Stomach (tissue), 9 donors: ENCODE data around the gene CHRNB4. TPM values are rescaled to one million over a fixed set of nuclear protein-coding genes. Genes with fewer than 3 reads are reported as not detected.
"Not testable (repeated sequence)": the region's sequence is repeated elsewhere in the genome, so short reads cannot be mapped to it uniquely, and the experiment has no call there.

Source experiments
- DNase-seq, 2 donors: peaks; one replicate each; pipeline versions ENCODE4 v3.0.0 to v3.0.0-alpha.2; 2013 to 2019
- H3K27ac ChIP-seq, 5 donors: fragments of 200-600 bp in 4 of 5; sonication (generic) in 4 of 5; one replicate each; pipeline ENCODE4 v1.5.1; 2013 to 2019; ENCODE audit warnings: mild to moderate bottlenecking in 1 of 5, moderate library complexity in 1 of 5
- H3K27me3 ChIP-seq, 3 donors: fragments of 200-600 bp; sonication (generic); one replicate each; pipeline ENCODE4 v1.5.1; 2017 to 2019; ENCODE audit warnings: mixed run types in 1 of 3
- H3K36me3 ChIP-seq, 4 donors: fragments of 200-600 bp; sonication (generic); 1 replicate in 3 of 4; 2 replicates in 1 of 4; pipeline ENCODE4 v1.5.1; 2016 to 2019
- H3K4me1 ChIP-seq, 4 donors: fragments of 200-600 bp; sonication (generic); one replicate each; pipeline ENCODE4 v1.5.1; 2016 to 2019
- H3K4me3 ChIP-seq, 4 donors: fragments of 200-600 bp; sonication (generic) in 3 of 4; one replicate each; pipeline ENCODE4 v1.5.1; 2016 to 2019; ENCODE audit warnings: mild to moderate bottlenecking in 1 of 4
- H3K9me3 ChIP-seq, 4 donors: fragments of 200-600 bp; sonication (generic); one replicate each; pipeline ENCODE4 v1.5.1; 2016 to 2019
- CTCF ChIP-seq, 7 experiments: fragments of 450-650 bp in 4 of 7; fragments of 200-600 bp in 3 of 7; sonication (generic) in 3 of 7; IDR thresholded peaks; one replicate each; pipeline ENCODE4 v1.5.1; 2016 to 2019; ENCODE audit warnings: antibody characterized with exemption in 7 of 7, control low read depth in 2 of 7, mild to moderate bottlenecking in 1 of 7
- EP300 ChIP-seq: sonication (generic); formaldehyde crosslinking; IDR thresholded peaks from one replicate; pipeline ENCODE4 v1.6.1; 2017; ENCODE audit warnings: antibody characterized with exemption
- POLR2A ChIP-seq, 4 donors: fragments of 450-650 bp; IDR thresholded peaks; one replicate each; pipeline ENCODE4 v1.6.1; 2016; ENCODE audit warnings: antibody characterized with exemption in 4 of 4, control low read depth in 2 of 4, mild to moderate bottlenecking in 1 of 4, moderate library complexity in 1 of 4
- POLR2AphosphoS5 ChIP-seq, 3 donors: sonication (generic); formaldehyde crosslinking; IDR thresholded peaks; one replicate each; pipeline ENCODE4 v1.6.1; 2016; ENCODE audit warnings: antibody characterized with exemption in 3 of 3
- WGBS, 5 donors: extraction: QIAGEN DNeasy Blood & Tissue Kit in 3 of 5; methylation state at CpG; one replicate each; pipeline versions ENCODE4 v1.1.5 to v1.1.7; 2013 to 2018; 5-methylcytosine and 5-hydroxymethylcytosine counted together
- intact Hi-C: fragments of 100-400 bp; cut with DNase I; formaldehyde crosslinking; loops from one replicate; pipeline ENCODE4 v1.15.1; 2023; ENCODE audit warnings: low total_unique reads
- polyA plus RNA-seq, 3 donors: library from polyadenylated mRNA; stranded (reverse); fragments of 200-250 nt; gene quantifications; one replicate each; pipeline ENCODE4 v1.2.3, GENCODE V29; 2013
- total RNA-seq, 5 donors: library from RNA; depleted of rRNA; stranded (reverse); fragments of >200 nt; gene quantifications; one replicate each; pipeline versions ENCODE4 v1.1.0 to v1.2.3, GENCODE V29; 2014 to 2016
- donor health status: healthy with polysubstance abuse.
- donor health status: Bipolar disorder and iron deficiency.
- donor health status: healthy.

Gene CHRNB4
- total and polyA plus RNA-seq, 8 donors = 0.78 TPM; not detected in 7

GRCh38 chr15:78685159-78685921 lies 44.3 kb upstream of the CHRNB4 start:
- WGBS, 5 donors = 28 to 39% (median 31%) methylated on average over 8 of the region's 8 CpGs
- DNase-seq = peak; percentile 21 to 38
- Histone ChIP-seq H3K27ac (no peak overlapping the region), H3K4me1 (no peaks in the 10 kb centered on the region), H3K36me3 (no peaks in the 10 kb centered on the region), H3K4me3 (no peak overlapping the region), H3K27me3 (peaks cover 0 to 5% (median 0%) of the 10 kb centered on the region in 3 donors), H3K9me3 (no peaks in the 10 kb centered on the region)
- TF ChIP-seq POLR2A (IDR thresholded peaks at IDR 0.05) (no peak), CTCF (IDR thresholded peaks at IDR 0.05) (no peak), POLR2AphosphoS5 (IDR thresholded peaks at IDR 0.05) (no peak), EP300 (no peak)
- intact Hi-C loops = no loop called here

- Histone ChIP-seq H3K27me3 (no peaks in the 10 kb centered on the region), H3K36me3 (no peaks in the 10 kb centered on the region), H3K4me3 (no peak overlapping the region), H3K27ac (no peak overlapping the region), H3K4me1 (no peaks in the 10 kb centered on the region), H3K9me3 (no peaks in the 10 kb centered on the region)
- intact Hi-C loops = no loop called here
- 80 to 90% (median 82%) methylated on average over 2 of the region's 2 CpGs for WGBS, 5 donors
- TF ChIP-seq CTCF (IDR thresholded peaks at IDR 0.05) (no peak), EP300 (no peak), POLR2AphosphoS5 (IDR thresholded peaks at IDR 0.05) (no peak), POLR2A (IDR thresholded peaks at IDR 0.05) (no peak)
- DNase-seq = peak in 1 of 2 donors; percentile 26
These were observed 43.6 kb upstream of the CHRNB4 start for GRCh38 chr15:78684657-78685056.

- H3K36me3 ChIP-seq, H3K27ac ChIP-seq, H3K4me1 ChIP-seq, H3K27me3 ChIP-seq, intact Hi-C loops, H3K4me3 ChIP-seq, H3K9me3 ChIP-seq: not testable (repeated sequence)
- peak in 1 of 2 donors; percentile 3 for DNase-seq
- WGBS, 5 donors = 91 to 95% (median 92%) methylated on average over 8 of the region's 8 CpGs
These were observed 42.6 kb upstream of the CHRNB4 start for GRCh38 chr15:78683599-78683998.

GRCh38 chr15:78682693-78683410 lies 41.8 kb upstream of the CHRNB4 start:
- H3K27ac ChIP-seq = no peak overlapping the region
- H3K9me3 ChIP-seq = no peaks in the 10 kb centered on the region
- no peaks in the 10 kb centered on the region for H3K4me1 ChIP-seq
- H3K4me3 ChIP-seq = no peak overlapping the region
- TF ChIP-seq POLR2AphosphoS5 (IDR thresholded peaks at IDR 0.05) (no peak), EP300 (no peak), POLR2A (IDR thresholded peaks at IDR 0.05) (no peak), CTCF (IDR thresholded peaks at IDR 0.05) (no peak)
- DNase-seq = no peak
- 93 to 94% (median 94%) methylated on average over 10 to 12 of the region's 12 CpGs for WGBS, 5 donors
- no peaks in the 10 kb centered on the region for H3K36me3 ChIP-seq
- no peaks in the 10 kb centered on the region for H3K27me3 ChIP-seq
- intact Hi-C loops = no loop called here
